ENCODE measurements around the gene MTHFD2.

Gene MTHFD2

DNA sequence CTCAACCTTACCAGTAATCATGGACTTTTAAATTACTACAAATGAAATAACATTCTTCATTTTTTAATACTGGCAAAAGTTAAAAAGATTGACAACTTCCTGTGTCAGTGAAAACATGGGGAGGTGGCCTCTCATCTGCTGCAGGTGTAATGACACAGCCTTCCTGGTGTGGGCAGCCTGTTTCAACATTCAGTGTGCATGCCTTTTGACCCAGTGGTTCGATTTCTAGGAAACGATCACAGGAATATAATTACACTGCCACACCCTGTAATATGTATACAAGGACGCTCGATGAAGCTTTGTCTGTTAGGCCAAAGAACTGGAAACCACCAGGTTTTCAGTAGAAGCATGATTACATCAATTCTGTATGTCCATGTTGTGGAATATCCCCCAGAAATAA, 68.7 kb downstream of the MTHFD2 start:
- peak; percentile 58 for DNase-seq (ENCODE audit: low spot score)
